Peyer's patch (tissue), 4 donors: Measurements from ENCODE around the gene IRF5. TPM values are rescaled to one million over a fixed set of nuclear protein-coding genes. Genes with fewer than 3 reads are reported as not detected.

Experiments used
- DNase-seq, 3 donors: peaks; one replicate each; pipeline ENCODE4 v3.0.0-alpha.2; 2017 to 2019
- H3K27ac ChIP-seq, 4 donors: fragments of 200-600 bp; sonication (generic); one replicate each; pipeline ENCODE4 v1.5.1; 2016 to 2019
- H3K27me3 ChIP-seq, 2 donors: fragments of 200-600 bp; sonication (generic); one replicate each; pipeline ENCODE4 v1.5.1; 2019
- H3K36me3 ChIP-seq, 3 donors: fragments of 200-600 bp; sonication (generic); one replicate each; pipeline ENCODE4 v1.5.1; 2016 to 2019
- H3K4me1 ChIP-seq, 4 donors: fragments of 200-600 bp; sonication (generic); one replicate each; pipeline ENCODE4 v1.5.1; 2016 to 2019
- H3K4me3 ChIP-seq, 4 donors: fragments of 200-600 bp; sonication (generic); 1 replicate in 3 of 4; 2 replicates in 1 of 4; pipeline ENCODE4 v1.5.1; 2016 to 2019; ENCODE audit warnings: mild to moderate bottlenecking in 1 of 4
- H3K9me3 ChIP-seq, 4 donors: fragments of 200-600 bp; sonication (generic); one replicate each; pipeline ENCODE4 v1.5.1; 2016 to 2019; ENCODE audit warnings: mild to moderate bottlenecking in 1 of 4
- POLR2A ChIP-seq, 2 donors: fragments of 450-650 bp; IDR thresholded peaks; one replicate each; pipeline ENCODE4 v1.5.1; 2017; ENCODE audit warnings: antibody characterized with exemption in 2 of 2, mild to moderate bottlenecking in 2 of 2, moderate library complexity in 2 of 2
- total RNA-seq, 4 donors: library from RNA; depleted of rRNA; stranded (reverse); fragments of >200 nt; gene quantifications; one replicate each; pipeline ENCODE4 v1.1.0, GENCODE V29; 2016
- TF ChIP-seq, protein P1 (sequence below), 6 experiments: fragments of 450-650 bp in 4 of 6; fragments of 200-600 bp in 2 of 6; sonication (generic) in 1 of 6; IDR thresholded peaks; one replicate each; pipeline ENCODE4 v1.5.1; 2017 to 2019; ENCODE audit warnings: antibody characterized with exemption in 6 of 6, mild to moderate bottlenecking in 3 of 6, moderate library complexity in 1 of 6

IRF5 gene
- total RNA-seq, 4 donors from 2014 or later: 16.9 to 27.1 (median 21.7) TPM

- TF ChIP-seq POLR2A (IDR thresholded peaks at IDR 0.05): peak in 1 of 2 donors; percentile 19
- TF ChIP-seq, protein P1, sequence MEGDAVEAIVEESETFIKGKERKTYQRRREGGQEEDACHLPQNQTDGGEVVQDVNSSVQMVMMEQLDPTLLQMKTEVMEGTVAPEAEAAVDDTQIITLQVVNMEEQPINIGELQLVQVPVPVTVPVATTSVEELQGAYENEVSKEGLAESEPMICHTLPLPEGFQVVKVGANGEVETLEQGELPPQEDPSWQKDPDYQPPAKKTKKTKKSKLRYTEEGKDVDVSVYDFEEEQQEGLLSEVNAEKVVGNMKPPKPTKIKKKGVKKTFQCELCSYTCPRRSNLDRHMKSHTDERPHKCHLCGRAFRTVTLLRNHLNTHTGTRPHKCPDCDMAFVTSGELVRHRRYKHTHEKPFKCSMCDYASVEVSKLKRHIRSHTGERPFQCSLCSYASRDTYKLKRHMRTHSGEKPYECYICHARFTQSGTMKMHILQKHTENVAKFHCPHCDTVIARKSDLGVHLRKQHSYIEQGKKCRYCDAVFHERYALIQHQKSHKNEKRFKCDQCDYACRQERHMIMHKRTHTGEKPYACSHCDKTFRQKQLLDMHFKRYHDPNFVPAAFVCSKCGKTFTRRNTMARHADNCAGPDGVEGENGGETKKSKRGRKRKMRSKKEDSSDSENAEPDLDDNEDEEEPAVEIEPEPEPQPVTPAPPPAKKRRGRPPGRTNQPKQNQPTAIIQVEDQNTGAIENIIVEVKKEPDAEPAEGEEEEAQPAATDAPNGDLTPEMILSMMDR (IDR thresholded peaks at IDR 0.05): no peak
- DNase-seq: peak in 2 of 3 donors; percentile 51 to 74
- Histone ChIP-seq H3K9me3 (no peaks in the 10 kb centered on the region), H3K27me3 (no peaks in the 10 kb centered on the region), H3K27ac (peak overlapping the region in 1 of 4 donors; percentile 38), H3K36me3 (no peaks in the 10 kb centered on the region), H3K4me1 (no peaks in the 10 kb centered on the region), H3K4me3 (no peak overlapping the region)
Observed at GRCh38 chr7:128902761-128903585, 34.8 kb upstream of the IRF5 start.

GRCh38 chr7:128903621-128904361 lies 33.9 kb upstream of the IRF5 start:
- H3K27ac ChIP-seq: peak overlapping the region in 1 of 4 donors; percentile 38
- peak in 2 of 3 donors; percentile 40 to 42 for DNase-seq
- H3K9me3 ChIP-seq: no peaks in the 10 kb centered on the region
- H3K27me3 ChIP-seq: no peaks in the 10 kb centered on the region
- H3K4me1 ChIP-seq: no peaks in the 10 kb centered on the region
- TF ChIP-seq, protein P1 (IDR thresholded peaks at IDR 0.05): no peak
- no peak for TF ChIP-seq POLR2A (IDR thresholded peaks at IDR 0.05)
- no peaks in the 10 kb centered on the region for H3K36me3 ChIP-seq
- H3K4me3 ChIP-seq: no peak overlapping the region

- Histone ChIP-seq H3K4me1 (no peaks in the 10 kb centered on the region), H3K4me3 (no peak overlapping the region), H3K27me3 (no peaks in the 10 kb centered on the region), H3K36me3 (no peaks in the 10 kb centered on the region), H3K9me3 (no peaks in the 10 kb centered on the region), H3K27ac (no peak overlapping the region)
- peak in 2 of 3 donors; percentile 49 to 61 for DNase-seq
- TF ChIP-seq, protein P1 (IDR thresholded peaks at IDR 0.05): peak; percentile 42 to 76 (median 72)
- TF ChIP-seq POLR2A (IDR thresholded peaks at IDR 0.05): no peak
Observed at GRCh38 chr7:128904381-128905197, 33.1 kb upstream of the IRF5 start.

DNA sequence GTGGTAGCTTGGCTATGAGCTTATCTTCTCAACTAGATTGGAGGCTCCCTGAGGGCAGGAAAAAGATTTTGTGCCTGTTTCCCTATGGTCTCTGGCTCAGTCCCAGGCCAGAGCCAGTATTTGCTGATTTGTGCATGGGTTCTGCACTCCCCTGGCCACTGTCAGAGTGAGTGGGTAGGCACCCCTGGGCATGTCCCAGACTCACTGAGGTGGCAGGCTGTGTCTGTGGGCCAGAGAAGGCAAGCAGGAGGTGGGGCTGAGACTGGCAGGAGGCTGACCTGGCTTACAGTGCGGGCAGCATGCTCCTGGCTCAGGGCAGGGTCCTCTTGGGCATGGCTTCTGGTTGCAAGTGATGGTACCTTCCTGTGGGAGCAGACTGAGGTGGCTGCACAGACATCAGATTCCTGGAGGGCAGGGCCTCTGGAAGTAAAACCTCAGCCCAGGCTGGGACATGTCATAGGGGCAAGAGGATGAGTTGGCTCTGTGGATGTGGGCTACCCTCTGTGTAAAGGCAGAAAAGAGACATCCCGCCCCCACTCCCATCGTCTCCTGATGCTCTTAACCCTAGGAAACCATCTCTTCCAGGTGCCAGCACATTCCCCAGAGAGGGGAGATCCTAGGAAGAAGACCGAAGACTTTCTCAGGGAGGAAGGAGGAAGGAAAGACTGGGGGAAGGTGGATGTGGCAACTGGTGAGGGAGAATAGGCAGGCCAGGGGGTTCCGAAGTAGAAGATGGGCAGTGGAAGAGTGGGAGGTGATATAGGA lies 31.5 kb upstream of the IRF5 start:
- Histone ChIP-seq H3K36me3 (no peaks in the 10 kb centered on the region), H3K9me3 (no peaks in the 10 kb centered on the region), H3K27me3 (peaks cover 0 to 12% of the 10 kb centered on the region in 2 donors), H3K4me3 (no peak overlapping the region), H3K4me1 (peaks cover 0 to 13% (median 0%) of the 10 kb centered on the region in 4 donors), H3K27ac (no peak overlapping the region)
- peak in 2 of 3 donors; percentile 21 to 30 for DNase-seq
- TF ChIP-seq, protein P1 (IDR thresholded peaks at IDR 0.05): no peak
- no peak for TF ChIP-seq POLR2A (IDR thresholded peaks at IDR 0.05)
